Spinal cord (tissue), 10 donors: ENCODE results near the gene APOO. TPM values are rescaled to one million over a fixed set of nuclear protein-coding genes. Genes with fewer than 3 reads are reported as not detected.

Experiments used
- DNase-seq, 6 donors: peaks; one replicate each; pipeline versions ENCODE4 v3.0.0 to v3.0.0-alpha.2; 2013 to 2015; ENCODE audit warnings: low spot score in 6 of 6, low read depth in 4 of 6
- H3K27ac ChIP-seq: one replicate; pipeline ENCODE4 v1.5.1; 2013; ENCODE audit warnings: low read depth, low read length, control low read depth
- H3K27me3 ChIP-seq: one replicate; pipeline ENCODE4 v1.6.1; 2013; ENCODE audit warnings: low read length; ENCODE audit not compliant: control insufficient read depth, insufficient read depth
- H3K36me3 ChIP-seq: one replicate; pipeline ENCODE4 v1.6.1; 2013; ENCODE audit warnings: low read length; ENCODE audit not compliant: control insufficient read depth, insufficient read depth
- H3K4me1 ChIP-seq: one replicate; pipeline ENCODE4 v1.6.1; 2013; ENCODE audit warnings: low read length; ENCODE audit not compliant: control insufficient read depth, insufficient read depth
- H3K4me3 ChIP-seq: one replicate; pipeline ENCODE4 v1.5.1; 2013; ENCODE audit warnings: low read depth, low read length, control low read depth
- H3K9me3 ChIP-seq: one replicate; pipeline ENCODE4 v1.6.1; 2013; ENCODE audit warnings: low read length; ENCODE audit not compliant: control insufficient read depth, insufficient read depth
- WGBS: methylation state at CpG from one replicate; pipeline ENCODE4 v1.1.5; 2013; ENCODE audit warnings: missing lambda C conversion rate; ENCODE audit not compliant: insufficient coverage; 5-methylcytosine and 5-hydroxymethylcytosine counted together
- polyA plus RNA-seq, 2 donors: library from polyadenylated mRNA; unstranded; fragments of 120-200 nt; gene quantifications; one replicate each; pipeline ENCODE4 v1.2.1, GENCODE V29; 2013; ENCODE audit not compliant: insufficient read length in 2 of 2
- total RNA-seq, 2 donors: library from RNA; depleted of rRNA in 1 of 2; stranded (reverse); fragments of 120-200 nt in 1 of 2; fragments of >200 nt in 1 of 2; gene quantifications; one replicate each; pipeline versions ENCODE4 v1.2.3 to v1.2.4, GENCODE V29; 2013 to 2014
- donor health status: healthy.

Gene APOO
- total and polyA plus RNA-seq, 4 donors = 34.5 to 79.7 (median 61.6) TPM

DNA sequence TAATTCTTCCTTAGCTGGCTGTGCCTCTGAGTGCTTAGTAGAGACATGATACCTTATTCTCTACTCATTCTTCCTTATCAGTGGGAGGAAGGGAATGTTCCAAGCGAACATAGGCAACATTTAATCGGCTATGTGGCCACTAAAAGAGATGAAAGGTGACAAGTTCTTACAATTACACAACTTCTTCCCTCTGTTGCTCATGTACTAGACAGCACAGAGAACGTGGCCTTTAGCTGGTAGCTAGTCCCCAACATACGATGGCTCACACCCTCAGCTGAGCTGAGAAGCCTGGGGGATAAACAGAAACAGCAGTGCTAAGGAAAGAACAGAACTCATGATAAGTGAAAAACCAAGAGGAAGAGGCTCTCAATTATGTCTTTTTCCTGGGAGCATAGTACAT, 52.2 kb downstream of the APOO start:
- H3K4me1 ChIP-seq = no peaks in the 10 kb centered on the region
- WGBS = no CpG with 5 or more reads among the region's 4 CpGs
- H3K4me3 ChIP-seq = no peak overlapping the region
- peaks cover 2% of the 10 kb centered on the region for H3K27me3 ChIP-seq
- H3K9me3 ChIP-seq = no peaks in the 10 kb centered on the region
- no peak for DNase-seq
- peaks cover 5% of the 10 kb centered on the region for H3K36me3 ChIP-seq
- no peak overlapping the region for H3K27ac ChIP-seq

DNA sequence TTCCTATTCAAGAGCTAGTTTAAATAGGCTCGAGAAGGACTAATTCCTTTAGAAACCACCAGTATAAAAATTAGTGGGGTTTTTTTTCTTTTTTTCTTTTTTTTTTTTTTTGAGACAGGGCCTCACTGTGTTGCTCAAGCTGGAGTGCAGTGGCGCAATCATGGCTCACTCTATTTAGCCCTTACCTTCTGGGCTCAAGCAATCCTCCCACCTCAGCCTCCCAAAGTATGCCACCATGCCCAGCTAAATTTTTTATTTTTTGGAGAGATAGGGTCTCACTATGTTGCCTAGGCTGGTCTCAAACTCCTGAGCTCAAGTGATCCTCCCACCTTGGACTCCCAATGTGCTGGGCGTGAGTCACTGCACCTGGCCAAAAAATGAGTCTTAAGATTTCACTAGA, 52.8 kb downstream of the APOO start:
- no CpG with 5 or more reads among the region's 3 CpGs for WGBS
- no peaks in the 10 kb centered on the region for H3K4me1 ChIP-seq
- DNase-seq = no peak

DNA sequence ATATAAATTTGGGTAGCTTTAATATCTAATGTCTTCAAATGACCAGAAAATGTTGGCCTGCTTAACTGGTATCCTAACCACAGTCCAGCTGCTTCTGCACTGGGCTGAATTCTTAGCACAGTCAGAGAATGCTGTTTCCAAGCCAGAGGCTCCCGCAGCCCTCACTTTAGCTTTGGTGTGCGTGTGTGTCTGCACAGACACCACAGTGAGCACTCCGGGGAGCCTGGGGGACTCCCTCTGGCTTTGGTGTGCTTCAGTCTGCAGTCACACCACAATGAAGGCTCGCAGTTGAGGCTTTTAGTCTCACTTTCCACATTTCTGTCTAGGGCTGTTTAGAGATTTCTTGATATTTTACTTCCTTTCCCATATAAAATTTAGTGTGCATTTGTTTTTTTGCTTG, 53.6 kb downstream of the APOO start:
- H3K4me3 ChIP-seq = no peak overlapping the region
- DNase-seq = no peak
- no peaks in the 10 kb centered on the region for H3K9me3 ChIP-seq
- H3K27ac ChIP-seq = no peak overlapping the region
- H3K4me1 ChIP-seq = no peaks in the 10 kb centered on the region
- peaks cover 2% of the 10 kb centered on the region for H3K27me3 ChIP-seq
- WGBS = 65% methylated on average over 3 of the region's 4 CpGs
- peaks cover 3% of the 10 kb centered on the region for H3K36me3 ChIP-seq

More for the DNA sequence above, 52.8 kb downstream of the APOO start:
- Histone ChIP-seq H3K9me3 (no peaks in the 10 kb centered on the region), H3K27ac (no peak overlapping the region), H3K27me3 (peaks cover 2% of the 10 kb centered on the region), H3K4me3 (no peak overlapping the region), H3K36me3 (peaks cover 5% of the 10 kb centered on the region)

DNA sequence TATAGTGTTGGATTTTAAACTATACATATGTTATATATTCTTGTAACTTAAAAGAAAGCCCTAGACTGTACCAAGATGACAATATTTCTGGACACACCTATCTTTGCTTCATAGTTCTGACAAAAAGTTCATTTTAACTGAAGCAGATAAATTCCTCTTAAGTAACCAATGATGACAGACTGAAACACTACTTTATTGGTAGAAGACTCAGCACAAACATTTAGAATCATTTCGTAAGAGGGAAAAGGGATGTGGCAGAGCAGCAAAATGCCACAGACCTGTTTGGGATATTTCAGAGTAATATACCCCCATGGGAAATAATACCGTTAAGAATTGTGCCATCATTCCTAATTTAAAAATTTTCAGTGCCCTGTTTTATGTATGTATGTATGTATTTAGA, 56.2 kb downstream of the APOO start:
- Histone ChIP-seq H3K36me3 (no peaks in the 10 kb centered on the region), H3K27me3 (peaks cover 2% of the 10 kb centered on the region), H3K4me1 (no peaks in the 10 kb centered on the region), H3K4me3 (no peak overlapping the region), H3K27ac (no peak overlapping the region), H3K9me3 (no peaks in the 10 kb centered on the region)
- no peak for DNase-seq
- WGBS = no CpG with 5 or more reads among the region's 2 CpGs

DNA sequence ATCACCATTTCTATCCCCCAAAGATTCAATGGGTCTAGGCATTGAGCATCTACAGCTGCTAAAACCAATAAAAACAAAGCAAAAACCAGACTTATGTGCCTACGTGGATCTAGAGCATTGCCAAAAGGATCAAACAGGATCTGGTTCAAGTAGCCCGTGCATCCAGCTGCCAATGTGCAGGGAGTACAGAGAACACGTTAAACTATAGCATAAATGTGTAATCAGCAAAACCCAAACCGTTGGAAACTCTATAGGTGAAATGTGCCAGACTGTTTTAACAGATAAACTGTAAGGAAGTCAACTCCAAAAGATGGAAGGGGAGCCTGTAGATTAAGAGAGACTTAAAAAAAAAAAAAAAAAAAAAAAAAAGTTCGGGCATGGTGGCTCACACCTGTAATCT, 58.5 kb downstream of the APOO start:
- no peaks in the 10 kb centered on the region for H3K4me1 ChIP-seq
- H3K27ac ChIP-seq = no peak overlapping the region
- no peaks in the 10 kb centered on the region for H3K9me3 ChIP-seq
- H3K27me3 ChIP-seq = peaks cover 2% of the 10 kb centered on the region
- no peaks in the 10 kb centered on the region for H3K36me3 ChIP-seq
- H3K4me3 ChIP-seq = no peak overlapping the region
- no peak for DNase-seq
- WGBS = 100% methylated on average over 1 of the region's 5 CpGs

DNA sequence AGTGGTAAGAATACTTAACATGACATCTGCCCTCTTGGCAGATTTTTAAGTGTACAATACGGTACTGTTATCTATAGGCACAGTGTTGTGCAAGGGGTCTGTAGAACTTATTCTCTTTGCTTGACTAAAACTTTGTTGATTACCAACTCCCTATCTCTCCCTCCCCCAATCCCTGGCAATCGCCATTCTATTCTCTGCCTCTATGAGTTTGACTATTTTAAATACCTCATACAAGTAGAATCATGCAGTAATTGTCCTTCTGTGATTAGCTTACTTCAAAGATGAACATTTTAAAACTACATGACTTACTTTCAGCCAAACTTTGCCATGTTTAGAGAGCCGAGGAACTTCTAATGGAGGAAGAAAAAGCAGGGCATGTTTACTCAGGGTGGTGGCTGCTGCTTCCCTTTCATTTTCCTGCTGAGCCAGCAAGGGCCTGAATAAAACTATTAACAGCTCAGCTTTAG, 62.4 kb downstream of the APOO start:
- no peak overlapping the region for H3K4me3 ChIP-seq
- no peaks in the 10 kb centered on the region for H3K36me3 ChIP-seq
- H3K27me3 ChIP-seq = no peaks in the 10 kb centered on the region
- no peaks in the 10 kb centered on the region for H3K9me3 ChIP-seq
- H3K4me1 ChIP-seq = peaks cover 6% of the 10 kb centered on the region
- WGBS = no CpG with 5 or more reads among the region's 3 CpGs
- DNase-seq = peak in 1 of 6 donors; percentile 14
- peak overlapping the region; percentile 57 for H3K27ac ChIP-seq

DNA sequence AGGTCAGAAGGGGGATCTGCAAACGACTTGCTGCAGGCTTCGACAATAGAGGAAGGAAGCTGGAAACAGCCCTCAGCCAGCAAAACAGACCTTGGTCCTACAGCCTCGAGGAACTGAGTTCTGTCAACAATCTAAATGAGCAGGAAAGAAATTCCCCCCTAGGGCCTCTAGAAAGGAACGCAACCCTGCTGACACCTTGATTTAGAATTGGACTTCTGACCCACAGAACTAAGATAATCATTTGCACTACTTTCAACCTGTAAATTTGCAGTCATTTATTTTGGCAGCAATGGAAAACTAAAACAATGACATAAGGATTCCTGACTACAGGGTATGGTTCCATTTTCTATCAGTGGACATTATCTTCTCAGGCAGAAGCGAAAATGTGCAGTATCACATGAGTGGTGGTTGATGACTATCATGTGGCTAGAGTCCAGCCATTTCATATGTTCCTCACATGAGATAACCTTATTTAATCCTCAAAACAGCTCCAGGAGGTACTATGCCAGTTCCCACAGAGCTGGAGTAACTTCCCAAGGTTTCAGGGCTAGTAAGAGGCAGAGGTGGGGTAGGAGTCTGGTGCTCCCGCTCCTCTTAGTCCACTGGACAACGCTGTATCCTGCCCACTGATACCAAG, 63.1 kb downstream of the APOO start:
- no peaks in the 10 kb centered on the region for H3K9me3 ChIP-seq
- no peaks in the 10 kb centered on the region for H3K27me3 ChIP-seq
- peak in 1 of 6 donors; percentile 24 for DNase-seq
- H3K36me3 ChIP-seq = no peaks in the 10 kb centered on the region
- peak overlapping the region; percentile 57 for H3K27ac ChIP-seq
- WGBS = 53% methylated on average over 3 of the region's 7 CpGs
- peaks cover 6% of the 10 kb centered on the region for H3K4me1 ChIP-seq
- no peak overlapping the region for H3K4me3 ChIP-seq

DNA sequence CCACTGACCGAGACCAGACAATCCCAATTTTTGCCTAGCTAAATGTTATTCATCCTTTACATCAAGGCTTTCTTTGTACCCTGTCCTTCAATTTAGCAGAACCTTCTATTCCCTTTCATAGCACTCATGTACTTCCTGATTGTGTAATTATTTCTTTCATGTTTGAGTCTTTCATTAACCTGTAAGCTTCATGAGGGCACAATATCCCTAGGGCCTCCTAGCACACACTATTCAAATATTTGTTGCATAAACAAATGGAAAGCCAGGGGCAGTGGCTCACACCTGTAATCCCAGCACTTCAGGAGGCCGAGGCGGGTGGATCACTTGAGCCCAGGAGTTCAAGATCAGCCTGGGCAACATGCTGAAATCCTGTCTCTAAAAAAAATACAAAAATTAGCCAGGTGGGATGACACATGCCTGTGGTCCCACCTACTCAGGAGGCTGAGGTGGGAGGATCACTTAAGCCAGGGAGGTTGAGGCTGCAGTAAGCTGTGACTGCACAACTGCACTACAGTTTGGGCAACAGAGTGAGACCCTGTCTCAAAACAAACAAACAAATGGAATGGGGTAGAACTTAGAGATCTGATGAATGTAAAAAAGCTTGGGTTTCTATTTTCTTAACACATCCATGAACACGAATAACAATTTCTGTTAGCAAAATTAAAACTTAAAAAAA, 65.8 kb downstream of the APOO start:
- H3K4me1 ChIP-seq = peaks cover 6% of the 10 kb centered on the region
- H3K27me3 ChIP-seq = peaks cover 6% of the 10 kb centered on the region
- H3K27ac ChIP-seq = no peak overlapping the region
- WGBS = 84% methylated on average over 2 of the region's 4 CpGs
- H3K4me3 ChIP-seq = no peak overlapping the region
- H3K36me3 ChIP-seq = no peaks in the 10 kb centered on the region
- H3K9me3 ChIP-seq = no peaks in the 10 kb centered on the region
- no peak for DNase-seq

DNA sequence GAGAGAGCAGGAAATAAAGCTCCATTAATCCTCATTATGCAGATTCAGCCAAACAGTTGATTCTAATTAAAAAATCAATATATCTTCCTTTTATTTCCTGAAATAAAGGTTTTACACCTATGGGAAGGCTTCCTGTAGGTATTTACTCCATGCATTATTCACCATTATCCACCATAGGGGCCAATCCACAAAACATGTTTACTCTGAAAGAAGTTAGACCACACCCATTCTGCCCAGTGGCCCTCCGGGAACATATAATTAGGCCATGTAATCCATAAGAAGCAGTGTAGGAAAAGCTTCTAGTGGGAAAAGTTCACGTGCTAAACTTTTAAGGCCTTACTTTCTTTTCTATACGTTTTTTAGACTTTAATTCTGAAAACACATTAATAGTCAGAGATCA, 67.1 kb downstream of the APOO start:
- no peaks in the 10 kb centered on the region for H3K9me3 ChIP-seq
- no peak overlapping the region for H3K4me3 ChIP-seq
- peak in 1 of 6 donors; percentile 2 for DNase-seq
- H3K27me3 ChIP-seq = peaks cover 6% of the 10 kb centered on the region
- no peaks in the 10 kb centered on the region for H3K36me3 ChIP-seq
- no CpG with 5 or more reads among the region's 3 CpGs for WGBS
- peaks cover 6% of the 10 kb centered on the region for H3K4me1 ChIP-seq
- H3K27ac ChIP-seq = no peak overlapping the region

DNA sequence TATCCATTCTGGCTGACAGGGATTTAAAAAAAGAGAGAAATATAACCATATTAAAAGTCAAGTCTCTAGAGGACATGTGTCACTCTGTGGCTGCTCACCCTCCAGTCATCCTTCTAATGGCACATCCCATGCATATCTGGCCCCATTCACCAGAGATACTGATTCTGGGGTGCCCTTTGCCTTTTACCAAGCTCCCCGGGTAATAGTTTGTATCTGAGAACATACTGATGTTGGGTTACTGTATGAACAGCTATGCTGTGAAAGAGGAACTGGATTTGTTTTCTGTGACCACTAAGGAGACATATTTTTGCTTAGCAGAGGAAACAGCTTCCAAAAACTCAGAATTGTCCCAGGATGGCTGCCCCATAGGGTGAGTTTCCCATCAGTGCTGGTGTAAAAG, 68.8 kb downstream of the APOO start:
- no CpG with 5 or more reads among the region's 1 CpG for WGBS
- DNase-seq = no peak
- H3K4me1 ChIP-seq = peaks cover 6% of the 10 kb centered on the region
- peaks cover 6% of the 10 kb centered on the region for H3K27me3 ChIP-seq
- H3K9me3 ChIP-seq = no peaks in the 10 kb centered on the region
- no peaks in the 10 kb centered on the region for H3K36me3 ChIP-seq
- no peak overlapping the region for H3K4me3 ChIP-seq
- H3K27ac ChIP-seq = no peak overlapping the region
